KBM-7 (cell line): ENCODE measurements around the gene MUS81.
"Not testable (repeated sequence)": the region's sequence is repeated elsewhere in the genome, so short reads cannot be mapped to it uniquely, and the experiment has no call there.

Source experiments
- DNase-seq: peaks from one replicate; pipeline ENCODE4 v3.0.0-alpha.2; 2015
- in situ Hi-C: fragments of 300-500 bp; cut with MboI; formaldehyde crosslinking; loops from 2 replicates; pipeline ENCODE4 v1.14.3; 2020; ENCODE audit warnings: low sequenced_read_pairs, low pct_unique_long_range_greater_than_20kb, mixed read lengths

MUS81 gene

DNA sequence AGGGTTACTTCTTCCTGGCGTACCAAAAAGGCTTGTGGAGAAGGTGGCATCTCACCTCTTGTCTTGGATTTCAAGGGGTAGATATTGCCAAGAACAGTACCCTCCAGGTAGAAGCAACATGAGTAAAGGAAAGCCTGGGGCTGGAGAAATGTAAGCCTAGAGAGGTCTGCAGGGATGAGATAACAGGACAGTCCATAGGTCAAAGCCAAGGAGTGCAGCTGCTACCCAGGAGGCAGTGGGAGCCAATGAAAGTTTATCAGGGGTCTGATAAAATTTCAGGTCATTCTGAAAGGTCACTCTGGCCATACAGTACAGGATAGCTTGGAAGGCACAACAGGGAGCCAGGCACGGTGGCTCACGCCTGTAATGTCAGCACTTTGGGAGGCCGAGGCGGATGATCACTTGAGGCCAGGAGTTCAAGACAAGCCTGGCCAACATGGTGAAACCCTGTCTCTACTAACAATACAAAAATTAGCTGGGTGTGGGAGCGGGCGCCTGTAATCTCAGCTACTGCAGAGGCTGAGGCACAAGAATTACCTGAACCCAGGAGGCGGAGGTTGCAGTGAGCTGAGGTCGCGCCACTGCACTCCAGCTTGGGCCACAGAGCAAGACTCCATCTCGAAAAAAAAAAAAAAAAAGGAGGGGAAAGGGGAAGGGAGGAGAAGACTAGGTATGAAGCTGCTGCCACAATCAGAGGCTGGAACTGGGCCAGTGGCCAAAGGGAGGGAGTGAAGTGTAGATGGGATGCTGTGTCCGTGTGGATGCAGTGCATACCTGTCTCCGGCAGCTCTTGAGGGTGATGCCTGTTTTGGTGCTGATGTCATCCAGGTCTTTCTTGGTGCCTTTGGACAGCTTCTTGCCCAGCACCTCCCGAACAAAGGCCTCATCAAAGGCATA is 26.8 kb downstream of the MUS81 start:
- DNase-seq, result no peak
- in situ Hi-C loops, result no loop called here

DNA sequence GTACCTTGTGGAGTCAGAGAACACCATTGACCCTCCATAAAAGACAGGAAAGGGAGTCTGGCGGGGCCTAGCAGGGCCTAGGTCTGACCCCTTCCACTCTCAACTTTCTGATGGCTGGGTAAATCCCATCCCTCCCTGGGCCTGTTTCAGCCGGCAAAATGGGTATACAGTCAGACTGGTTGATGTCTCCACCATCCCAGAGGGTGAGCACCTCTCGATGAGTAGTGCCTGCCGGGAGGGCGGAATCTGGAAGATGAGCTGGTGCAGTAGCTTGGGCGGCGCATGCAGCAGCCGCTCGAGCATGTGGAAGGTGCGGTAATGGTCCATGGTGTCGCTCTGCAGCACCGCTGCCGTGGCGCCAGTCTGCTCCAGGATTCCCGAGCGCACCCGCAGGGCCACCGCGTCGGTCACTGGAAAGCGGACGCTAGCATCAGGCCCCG is 27.5 kb downstream of the MUS81 start:
- in situ Hi-C loops, result no loop called here
- DNase-seq, result no peak

GRCh38 chr11:65888163-65888814 is 28.1 kb downstream of the MUS81 start, which contains the start of gene FIBP:
Gene FIBP (minus strand): TSS chr11:65888471. CDS start chr11:65888418, 53 bp downstream.
- in situ Hi-C loops, result no loop called here
- peak; percentile 95 for DNase-seq

DNA sequence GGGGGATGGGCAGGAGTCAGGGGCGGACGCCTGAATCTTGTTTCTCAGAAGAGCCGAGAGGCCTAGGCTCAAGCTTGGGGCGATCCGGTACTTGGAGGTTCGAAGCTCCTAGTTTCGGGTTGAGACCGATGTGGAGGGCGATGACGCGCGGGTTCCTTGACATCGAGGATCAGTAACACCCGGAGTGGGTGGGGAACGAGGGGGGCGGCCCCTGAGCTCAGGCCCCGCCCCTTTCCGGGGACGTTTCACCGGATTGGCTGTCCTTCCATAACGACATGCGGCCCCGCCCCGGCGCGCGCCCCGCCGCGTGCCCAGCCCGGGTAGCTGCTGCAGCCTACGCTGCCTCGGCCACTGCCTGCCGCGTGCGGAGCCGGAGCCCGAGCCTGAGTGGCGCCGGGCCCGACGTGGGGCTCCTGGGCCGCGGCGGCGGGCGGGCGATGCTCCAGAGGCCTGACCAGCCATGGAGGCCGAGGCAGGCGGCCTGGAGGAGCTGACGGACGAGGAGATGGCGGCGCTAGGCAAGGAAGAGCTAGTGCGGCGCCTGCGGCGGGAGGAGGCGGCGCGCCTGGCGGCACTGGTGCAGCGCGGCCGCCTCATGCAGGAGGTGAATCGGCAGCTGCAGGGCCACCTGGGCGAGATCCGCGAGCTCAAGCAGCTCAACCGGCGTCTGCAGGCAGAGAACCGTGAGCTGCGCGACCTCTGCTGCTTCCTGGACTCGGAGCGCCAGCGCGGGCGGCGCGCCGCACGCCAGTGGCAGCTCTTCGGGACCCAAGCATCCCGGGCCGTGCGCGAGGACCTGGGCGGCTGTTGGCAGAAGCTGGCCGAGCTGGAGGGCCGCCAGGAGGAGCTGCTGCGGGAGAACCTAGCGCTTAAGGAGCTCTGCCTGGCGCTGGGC is 30.3 kb downstream of the MUS81 start, which contains the start of gene CCDC85B:
TSS of gene CCDC85B (plus strand) at position 350 of the 895 bp plus-strand sequence. CDS start at position 461, 111 bp downstream.
- in situ Hi-C loops, result no loop called here
- DNase-seq, result peak; percentile 97

DNA sequence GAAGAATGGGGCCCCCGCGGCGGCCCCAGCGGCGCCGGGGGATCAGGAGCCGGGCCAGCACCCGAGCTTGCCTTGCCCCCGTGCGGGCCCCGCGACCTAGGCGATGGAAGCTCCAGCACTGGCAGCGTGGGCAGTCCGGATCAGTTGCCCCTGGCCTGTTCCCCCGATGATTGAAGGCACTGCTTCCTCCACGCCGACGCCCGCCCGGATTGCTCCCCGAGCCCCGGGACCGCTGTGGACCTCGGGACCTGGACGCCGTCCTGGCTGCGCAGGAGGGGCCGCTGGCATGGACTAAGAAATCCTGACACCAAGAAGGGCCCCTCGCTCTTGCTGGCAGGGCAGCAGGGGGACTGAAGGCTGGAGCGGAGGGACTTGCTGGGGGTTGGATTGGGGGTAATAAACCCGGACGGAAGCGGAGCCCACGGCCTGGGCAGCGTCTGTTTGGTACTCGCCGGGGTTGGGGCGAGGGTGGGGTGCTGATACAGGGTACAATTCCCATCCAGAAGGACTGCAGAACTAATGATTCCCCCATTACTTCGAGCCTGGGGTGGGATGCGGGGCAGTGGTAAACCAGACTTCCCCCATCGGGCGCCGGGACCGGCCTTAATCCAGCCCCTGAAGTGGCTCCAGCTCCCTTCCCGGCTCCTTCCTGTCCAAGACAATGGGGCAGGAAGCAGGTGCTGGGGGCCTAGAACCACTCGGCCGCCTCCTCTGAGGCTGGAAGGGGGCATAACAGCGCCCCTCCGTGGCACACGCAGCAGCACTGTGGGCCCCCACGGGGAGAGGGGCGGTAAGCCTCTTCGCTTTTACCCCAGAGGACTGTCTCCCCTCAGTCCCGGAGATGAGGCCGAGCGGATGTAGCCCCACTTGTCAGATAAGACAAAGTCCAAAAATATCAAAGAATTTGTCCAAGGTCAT is 31.2 kb downstream of the MUS81 start:
- in situ Hi-C loops, result no loop called here
- peak; percentile 77 for DNase-seq

- DNase-seq, in situ Hi-C loops: not testable (repeated sequence)
Measured at GRCh38 chr11:65892137-65892540, 31.9 kb downstream of the MUS81 start.

DNA sequence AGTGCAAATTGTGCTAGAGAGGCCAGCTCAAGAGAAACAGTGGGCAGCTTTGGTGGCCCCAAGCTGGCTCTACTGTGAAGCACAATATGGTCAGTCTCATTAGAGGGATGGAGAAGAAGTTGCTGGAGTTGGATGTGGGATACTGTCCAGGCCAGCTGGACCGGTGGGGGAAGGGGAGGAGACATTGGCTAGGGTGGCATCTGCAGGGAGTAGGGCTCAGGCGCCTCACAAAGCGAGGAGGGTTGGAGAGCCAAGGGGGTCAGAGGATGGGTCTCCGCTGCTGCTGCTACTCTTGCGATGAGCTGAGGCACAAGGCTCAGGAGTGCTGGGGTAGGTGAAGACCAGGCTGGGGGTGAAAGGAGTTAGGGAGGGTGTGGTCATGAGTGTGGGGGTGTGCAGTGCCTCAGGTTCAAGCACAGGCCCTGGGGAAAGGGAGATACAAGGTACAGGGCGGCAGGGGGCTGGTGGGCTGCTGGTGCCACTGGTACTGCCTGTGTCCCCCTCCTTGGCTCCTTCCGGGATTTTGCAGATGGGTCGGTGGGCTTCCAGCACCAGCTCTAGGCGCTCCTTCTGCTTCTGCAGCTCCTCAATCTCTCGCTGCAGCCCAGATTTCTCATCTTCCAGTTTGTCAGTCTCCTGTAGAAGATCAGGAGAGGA is 32.6 kb downstream of the MUS81 start:
- in situ Hi-C loops, result no loop called here
- DNase-seq, result no peak

- peak; percentile 56 for DNase-seq
Measured at GRCh38 chr11:65894034-65894591, 33.9 kb downstream of the MUS81 start.

GRCh38 chr11:65895482-65895981 is 35.3 kb downstream of the MUS81 start:
- in situ Hi-C loops, result no loop called here
- no peak for DNase-seq

More at GRCh38 chr11:65894034-65894591, 33.9 kb downstream of the MUS81 start:
- in situ Hi-C loops, result no loop called here

- in situ Hi-C loops, result no loop called here
- no peak for DNase-seq
Measured at GRCh38 chr11:65896034-65896999, 36.1 kb downstream of the MUS81 start.

DNA sequence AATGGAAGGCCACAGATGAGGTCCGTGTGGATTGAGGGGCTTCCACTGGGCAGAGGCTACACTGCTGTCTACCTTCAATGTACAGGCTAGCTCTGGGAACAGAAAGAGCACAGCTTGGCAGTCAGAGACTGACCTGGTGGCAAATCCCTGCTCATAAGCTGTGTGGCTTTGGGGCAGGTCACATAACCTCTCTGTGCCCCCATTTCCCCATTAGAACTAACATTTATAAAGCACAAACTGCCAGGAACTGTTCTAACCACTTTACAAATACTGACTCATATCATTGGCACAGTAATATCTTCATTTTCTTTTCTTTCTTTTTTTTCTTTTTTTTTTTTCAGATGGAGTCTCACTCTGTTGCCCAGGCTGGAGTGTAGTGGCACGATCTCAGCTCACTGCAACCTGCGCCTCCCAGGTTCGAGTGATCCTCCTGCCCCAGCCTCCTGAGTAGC is 36.8 kb downstream of the MUS81 start:
- in situ Hi-C loops, result no loop called here
- DNase-seq, result no peak

- no peak for DNase-seq
- in situ Hi-C loops, result no loop called here
Measured at GRCh38 chr11:65898656-65899355, 38.6 kb downstream of the MUS81 start.

- DNase-seq, result peak; percentile 74
- in situ Hi-C loops, result no loop called here
Measured at GRCh38 chr11:65899356-65900124, 39.3 kb downstream of the MUS81 start.

- in situ Hi-C loops, result no loop called here
- DNase-seq, result peak; percentile 95
Measured at GRCh38 chr11:65900125-65900898, 40.1 kb downstream of the MUS81 start, which contains the start of gene FOSL1. Gene FOSL1 (minus strand): TSS chr11:65900388. CDS start chr11:65900339, 49 bp downstream.
